NCI-H510A (cell line): Measurements from ENCODE around the gene CDHR2.

Experiments used
- DNase-seq: peaks from one replicate; lab custom pipeline; 2025; lab: John Stamatoyannopoulos, UW

CDHR2 gene

DNA sequence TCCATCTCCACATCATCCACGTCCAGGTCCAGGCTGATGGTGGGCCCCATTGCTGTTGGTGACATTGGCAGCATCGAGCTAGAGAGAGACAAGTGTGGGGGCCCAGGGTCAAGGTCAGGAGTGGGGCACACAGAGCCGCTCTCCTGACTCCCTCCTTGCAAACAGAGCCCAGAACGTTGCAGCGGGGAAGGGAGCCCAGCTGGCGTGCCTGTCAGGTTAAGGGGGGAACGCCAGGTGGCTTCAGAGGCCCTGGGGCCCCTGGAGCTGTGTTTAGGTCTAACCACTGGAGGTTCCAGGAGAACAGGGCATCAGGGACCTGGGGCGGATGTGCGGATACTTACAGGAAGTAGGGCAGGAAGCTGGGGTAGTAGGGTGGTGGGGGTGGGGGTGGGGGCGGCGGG, 19.4 kb upstream of the CDHR2 start:
- no peak for DNase-seq

DNA sequence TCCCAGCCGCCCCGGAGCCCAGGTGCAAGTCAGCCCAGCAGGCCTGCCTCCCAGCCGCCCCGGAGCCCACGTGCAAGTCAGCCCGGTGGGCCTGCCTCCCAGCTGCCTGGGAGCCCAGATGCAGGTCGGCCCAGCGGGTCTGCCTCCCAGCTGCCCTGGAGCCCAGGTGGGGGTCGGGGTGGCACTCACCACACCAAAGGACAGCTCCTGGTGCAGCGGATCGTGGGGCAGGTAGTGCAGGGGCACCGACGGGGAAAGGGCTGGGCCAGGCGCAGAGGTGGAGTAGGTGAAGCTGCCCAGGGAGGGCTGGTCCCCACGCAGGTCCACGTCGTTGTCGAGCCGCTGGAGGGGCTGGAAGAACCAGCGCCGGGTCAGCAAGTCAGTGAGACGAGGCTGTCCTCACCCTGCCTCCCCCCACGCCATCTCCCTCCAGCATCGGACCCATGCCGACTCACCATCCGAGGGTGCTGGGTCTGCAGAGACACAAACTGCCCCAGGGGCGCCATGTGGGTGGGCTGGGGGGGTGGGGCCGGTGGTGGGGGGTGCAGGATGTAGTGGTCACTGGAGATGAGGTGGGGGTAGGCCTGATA, 18.7 kb upstream of the CDHR2 start:
- no peak for DNase-seq

DNA sequence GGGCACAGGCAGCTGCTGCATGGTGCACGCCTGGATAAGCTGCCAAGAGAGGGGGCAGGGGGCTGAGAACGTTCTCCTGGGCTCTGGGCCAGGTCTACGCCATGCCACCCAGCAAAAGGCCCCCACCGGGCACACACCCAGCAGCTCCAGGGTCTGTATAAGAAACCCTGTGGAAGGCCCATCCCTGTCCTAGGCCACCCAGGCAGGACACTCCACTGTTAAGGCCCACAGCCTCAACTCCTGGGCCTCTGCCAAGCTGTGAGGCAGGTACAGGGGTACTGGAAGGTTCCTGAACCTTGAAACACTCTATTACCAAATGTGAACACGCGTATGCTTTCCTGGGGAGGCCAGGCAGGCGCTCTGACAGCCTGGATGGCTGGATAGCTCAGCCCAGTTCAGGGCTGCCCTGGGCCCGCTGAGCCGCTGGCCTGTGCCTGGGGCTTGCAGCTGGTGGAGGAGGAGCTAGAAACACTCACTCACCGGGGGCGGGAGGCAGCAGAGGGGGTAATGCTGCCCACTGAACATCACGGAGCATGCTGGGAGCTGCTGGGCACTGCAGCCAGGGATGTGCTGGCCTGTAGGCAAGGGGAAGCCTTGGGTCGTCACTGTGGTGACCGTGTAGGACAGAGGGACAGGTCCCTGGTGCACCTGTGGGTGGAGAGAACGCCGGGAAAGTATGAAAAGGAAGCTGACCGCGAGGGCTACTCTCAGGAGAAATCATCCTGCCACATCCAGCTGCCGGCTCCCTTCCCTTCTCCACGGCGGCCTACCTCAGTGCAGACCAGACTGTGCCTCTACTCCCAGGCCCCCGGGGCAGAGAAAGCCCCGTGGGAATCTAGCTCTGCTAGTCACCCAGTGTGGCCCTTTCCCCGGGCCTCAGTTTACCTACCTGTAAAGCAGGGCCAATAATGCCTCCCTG, 17.9 kb upstream of the CDHR2 start:
- DNase-seq = no peak

- no peak for DNase-seq
Measured at GRCh38 chr5:176531902-176532493, 17.1 kb upstream of the CDHR2 start.

- no peak for DNase-seq
Measured at GRCh38 chr5:176532795-176533194, 16.3 kb upstream of the CDHR2 start.

- no peak for DNase-seq
Measured at GRCh38 chr5:176533390-176533789, 15.8 kb upstream of the CDHR2 start.

DNA sequence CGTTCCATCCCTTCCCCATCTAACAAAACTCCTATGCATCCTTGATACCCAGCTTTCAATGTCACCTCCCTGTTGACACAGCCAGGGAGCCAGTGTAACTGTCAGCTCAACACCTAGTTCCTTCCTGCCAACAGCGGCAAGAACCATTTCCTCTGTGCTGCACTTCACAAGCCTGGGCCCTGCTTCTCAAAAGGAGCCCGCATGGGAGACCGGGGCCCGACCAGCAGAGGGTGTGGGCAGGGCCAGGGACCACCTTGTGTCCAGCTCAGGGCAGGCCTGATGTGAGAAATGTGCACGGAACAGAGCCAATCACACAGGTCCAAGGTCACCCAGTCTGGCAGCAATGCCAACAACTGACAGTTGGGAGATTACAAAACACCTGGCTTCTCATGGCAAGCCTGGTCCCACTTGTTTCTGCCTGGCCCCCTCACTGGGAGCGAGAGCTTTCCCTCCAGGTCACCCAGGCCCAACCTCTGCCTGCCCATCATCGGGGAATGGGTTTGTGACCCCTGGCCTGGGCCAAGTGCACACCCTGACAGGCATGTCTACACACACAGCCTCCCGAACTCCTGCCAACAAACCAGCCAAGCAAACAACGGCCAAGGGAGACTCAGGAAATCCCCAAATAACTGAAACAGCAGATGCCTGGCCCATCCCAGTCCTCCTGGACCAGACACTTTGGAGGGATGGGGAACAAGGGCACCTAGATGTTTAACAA, 15.1 kb upstream of the CDHR2 start:
- DNase-seq = no peak

GRCh38 chr5:176534640-176535039, 14.5 kb upstream of the CDHR2 start:
- DNase-seq = no peak

DNA sequence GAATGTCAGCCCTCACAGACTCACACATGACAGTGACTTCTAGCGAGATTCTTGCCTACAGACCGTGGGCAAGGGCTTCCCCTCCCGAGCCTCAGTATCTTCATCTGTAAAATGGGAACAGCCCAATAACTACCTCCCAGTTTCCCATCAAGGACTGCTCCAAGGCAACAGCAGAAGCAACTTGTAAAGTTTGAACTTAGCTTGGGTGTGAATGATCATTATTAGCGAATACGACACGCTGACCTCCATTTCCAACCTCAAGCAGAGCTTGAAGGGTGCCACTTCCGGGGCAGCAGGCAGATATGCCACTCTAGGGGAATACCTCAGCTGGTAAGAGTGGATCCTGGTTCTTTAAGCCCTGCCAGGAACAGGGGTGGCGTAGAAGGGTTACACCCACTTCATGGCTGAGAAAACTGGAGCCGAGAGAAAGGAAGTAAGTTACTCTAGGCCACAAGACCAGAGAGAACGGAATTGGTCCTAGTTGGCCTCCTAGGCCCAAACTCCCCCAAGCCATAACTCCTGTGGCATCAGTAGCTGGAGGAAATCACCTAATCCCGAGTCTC, 14.0 kb upstream of the CDHR2 start:
- no peak for DNase-seq

- no peak for DNase-seq
Measured at GRCh38 chr5:176535664-176536131, 13.4 kb upstream of the CDHR2 start.

- DNase-seq = no peak
Measured at GRCh38 chr5:176536132-176536901, 12.8 kb upstream of the CDHR2 start.

GRCh38 chr5:176536902-176537553, 12.1 kb upstream of the CDHR2 start, which contains the start of gene RNF44:
TSS of gene RNF44 (minus strand) at chr5:176537402. CDS start at chr5:176532472, 4,930 bp downstream.
- DNase-seq = peak; percentile 82

DNA sequence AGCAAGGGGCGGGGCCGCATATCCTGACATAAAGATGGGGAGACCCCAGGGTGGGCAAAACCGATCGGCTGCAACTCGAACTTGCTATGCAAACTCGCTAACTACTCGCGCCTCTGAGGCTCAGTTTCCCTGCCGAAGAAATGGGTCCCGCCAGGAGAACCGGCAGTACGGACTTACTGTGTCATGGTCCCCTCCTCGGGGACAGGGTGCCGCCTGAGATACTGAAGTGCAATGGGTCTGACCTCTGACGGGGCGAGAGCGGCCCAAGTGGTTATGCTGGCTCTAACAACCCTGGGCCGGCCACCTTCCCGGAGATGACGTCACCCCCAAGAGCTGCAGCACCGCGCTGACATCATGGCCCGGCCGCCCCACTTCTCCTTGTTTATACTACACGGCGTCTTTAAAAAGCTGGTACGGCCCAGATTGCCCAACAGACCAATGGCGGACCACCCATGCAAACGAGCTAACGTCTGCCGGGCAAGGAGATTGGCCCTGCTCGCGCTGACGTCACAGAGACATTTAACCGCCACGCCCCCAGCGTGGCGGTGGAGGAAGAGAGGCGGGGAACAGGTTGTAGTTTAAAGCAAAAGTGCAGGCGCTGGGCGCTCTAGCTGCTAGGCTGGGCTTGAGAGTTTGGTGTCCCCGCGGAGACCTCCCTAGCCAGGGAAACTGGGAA, 11.4 kb upstream of the CDHR2 start:
- DNase-seq = peak; percentile 94

- no peak for DNase-seq
Measured at GRCh38 chr5:176538230-176538988, 10.7 kb upstream of the CDHR2 start.

GRCh38 chr5:176538989-176539384, 10.2 kb upstream of the CDHR2 start:
- DNase-seq = no peak

DNA sequence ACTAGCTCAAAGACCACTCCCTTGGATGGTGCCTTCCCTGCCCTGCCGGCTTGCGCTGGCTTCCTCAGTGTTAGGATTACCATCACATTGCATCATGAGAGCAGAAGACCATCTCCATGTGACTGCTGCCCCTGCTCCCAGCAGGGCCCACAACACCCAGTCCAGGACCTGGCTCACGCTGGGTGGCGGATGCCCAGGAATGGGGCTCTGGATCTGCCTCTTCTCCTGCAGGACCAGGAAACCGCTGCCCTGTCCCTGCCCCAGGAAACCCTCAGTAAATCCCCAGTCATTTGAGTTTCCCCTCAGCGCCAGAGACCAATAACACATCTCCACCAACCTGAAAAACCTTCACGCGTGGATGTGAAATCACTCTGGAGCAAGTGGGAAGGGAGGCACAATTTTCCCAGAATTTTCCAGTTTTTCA, 8.7 kb upstream of the CDHR2 start:
- no peak for DNase-seq

- no peak for DNase-seq
Measured at GRCh38 chr5:176540956-176541337, 8.2 kb upstream of the CDHR2 start.

- no peak for DNase-seq
Measured at GRCh38 chr5:176541338-176542134, 7.6 kb upstream of the CDHR2 start.
